Left renal cortex interstitium (tissue), 4 donors: ENCODE results near the gene MCTP1. TPM values are rescaled to one million over a fixed set of nuclear protein-coding genes. Genes with fewer than 3 reads are reported as not detected.
"Not testable (repeated sequence)": the region's sequence is repeated elsewhere in the genome, so short reads cannot be mapped to it uniquely, and the experiment has no call there.

Experiments
- DNase-seq, 4 donors: peaks; one replicate each; pipeline ENCODE4 v3.0.0-alpha.2; 2013; ENCODE audit warnings: low read depth in 4 of 4, low spot score in 2 of 4, missing footprints in 1 of 4
- polyA plus RNA-seq, 4 donors: library from polyadenylated mRNA; unstranded; fragments of 120-200 nt; gene quantifications; one replicate each; pipeline ENCODE4 v1.2.1, GENCODE V29; 2013; ENCODE audit not compliant: insufficient read length in 4 of 4

The MCTP1 gene
- polyA plus RNA-seq, 4 donors = 3.8 to 6.8 (median 5.1) TPM

- DNase-seq = not testable (repeated sequence)
Observed at GRCh38 chr5:94845696-94846095, 439.2 kb downstream of the MCTP1 start.

- no peak for DNase-seq
Observed at GRCh38 chr5:94841598-94842322, 443.1 kb downstream of the MCTP1 start.

- DNase-seq = no peak
Observed at GRCh38 chr5:94833851-94834250, 451.0 kb downstream of the MCTP1 start.

- no peak for DNase-seq
Observed at GRCh38 chr5:94832685-94833084, 452.2 kb downstream of the MCTP1 start.

GRCh38 chr5:94830520-94830919 is 454.4 kb downstream of the MCTP1 start:
- DNase-seq = no peak

GRCh38 chr5:94828222-94828621 is 456.7 kb downstream of the MCTP1 start:
- DNase-seq = not testable (repeated sequence)

- no peak for DNase-seq
Observed at GRCh38 chr5:94820488-94820887, 464.4 kb downstream of the MCTP1 start.

GRCh38 chr5:94818904-94819303 is 466.0 kb downstream of the MCTP1 start:
- DNase-seq = no peak

GRCh38 chr5:94815313-94816039 is 469.4 kb downstream of the MCTP1 start:
- DNase-seq = no peak

GRCh38 chr5:94812232-94812631 is 472.7 kb downstream of the MCTP1 start:
- DNase-seq = no peak

GRCh38 chr5:94811331-94811730 is 473.6 kb downstream of the MCTP1 start:
- DNase-seq = no peak

GRCh38 chr5:94810877-94811276 is 474.0 kb downstream of the MCTP1 start:
- DNase-seq = no peak

GRCh38 chr5:94810281-94810680 is 474.6 kb downstream of the MCTP1 start:
- DNase-seq = no peak

GRCh38 chr5:94808497-94808896 is 476.4 kb downstream of the MCTP1 start:
- DNase-seq = no peak

- DNase-seq = no peak
Observed at GRCh38 chr5:94807985-94808384, 476.9 kb downstream of the MCTP1 start.

GRCh38 chr5:94802450-94802849 is 482.4 kb downstream of the MCTP1 start:
- no peak for DNase-seq

- DNase-seq = no peak
Observed at GRCh38 chr5:94796586-94796985, 488.3 kb downstream of the MCTP1 start.

- DNase-seq = no peak
Observed at GRCh38 chr5:94793816-94794198, 491.1 kb downstream of the MCTP1 start.

GRCh38 chr5:94793113-94793815 is 491.6 kb downstream of the MCTP1 start:
- DNase-seq = no peak

GRCh38 chr5:94791829-94792228 is 493.1 kb downstream of the MCTP1 start:
- no peak for DNase-seq

GRCh38 chr5:94788527-94788926 is 496.4 kb downstream of the MCTP1 start:
- DNase-seq = no peak
